ENCODE measurements around the gene FBXW7.

Gene FBXW7

DNA sequence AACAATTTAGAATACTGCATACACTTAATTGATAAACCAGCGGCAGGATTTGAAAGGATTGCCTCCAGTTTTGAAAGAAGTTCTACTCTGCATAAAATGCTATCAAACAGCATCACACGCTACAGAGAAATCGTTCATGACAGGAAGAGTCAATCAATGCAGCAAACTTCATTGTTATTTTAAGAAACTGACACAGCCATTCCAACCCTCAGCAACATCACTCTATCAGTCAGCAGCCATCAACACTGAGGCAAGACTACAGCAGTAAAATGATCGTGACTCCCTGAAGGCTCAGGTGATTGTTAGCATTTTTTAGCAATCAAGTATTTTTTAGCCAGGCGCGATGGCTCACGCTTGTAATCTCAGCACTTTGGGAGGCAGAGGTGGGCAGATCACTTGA is 98.3 kb downstream of the FBXW7 start:
- Histone ChIP-seq H3K18ac (ENCODE audit: low read length) (no peak overlapping the region), H3K4me3 (ENCODE audit: low read depth, low read length) (no peak overlapping the region), H3K4ac (ENCODE audit: low read depth, low read length) (no peak overlapping the region), H2BK12ac (ENCODE audit: low read length) (no peak overlapping the region), H4K12ac (ENCODE audit: low read depth, low read length) (no peak overlapping the region), H3K23ac (ENCODE audit: low read length) (no peak overlapping the region), H3K14ac (ENCODE audit: low read length) (no peak overlapping the region), H3K27ac (ENCODE audit: low read depth, low read length) (no peak overlapping the region), H2AK5ac (ENCODE audit: low read length) (no peak overlapping the region), H3K9me3 (ENCODE audit: insufficient read depth, low read depth, low read length) (no peaks in the 10 kb centered on the region), H3K79me2 (ENCODE audit: control insufficient read depth, insufficient read depth, low read length, poor library complexity) (no peaks in the 10 kb centered on the region), H2BK5ac (ENCODE audit: low read depth, low read length, poor library complexity) (no peak overlapping the region), H3K36me3 (ENCODE audit: control insufficient read depth in 1 of 2, insufficient read depth in 2 of 2, low read length in 2 of 2) (no peaks in the 10 kb centered on the region), H3K9ac (ENCODE audit: low read length) (no peak overlapping the region), H3K4me2 (ENCODE audit: low read length) (no peak overlapping the region), H3K27me3 (ENCODE audit: insufficient read depth, low read length) (no peaks in the 10 kb centered on the region), H2BK120ac (ENCODE audit: insufficient read depth, low read length, poor library complexity) (no peak overlapping the region), H4K91ac (ENCODE audit: low read depth, low read length) (no peak overlapping the region), H2AFZ (ENCODE audit: insufficient read depth, low read length, poor library complexity) (no peak overlapping the region), H3K4me1 (ENCODE audit: control insufficient read depth in 1 of 2, insufficient read depth in 2 of 2, low read length in 2 of 2) (no peaks in the 10 kb centered on the region), H3K79me1 (ENCODE audit: low read length) (no peaks in the 10 kb centered on the region), H4K8ac (ENCODE audit: low read depth, low read length) (no peak overlapping the region)
- WGBS (ENCODE audit: extremely low coverage, insufficient coverage, insufficient read length) = no CpG with 5 or more reads among the region's 7 CpGs
- peak in 1 of 2 donors; percentile 11 for DNase-seq

DNA sequence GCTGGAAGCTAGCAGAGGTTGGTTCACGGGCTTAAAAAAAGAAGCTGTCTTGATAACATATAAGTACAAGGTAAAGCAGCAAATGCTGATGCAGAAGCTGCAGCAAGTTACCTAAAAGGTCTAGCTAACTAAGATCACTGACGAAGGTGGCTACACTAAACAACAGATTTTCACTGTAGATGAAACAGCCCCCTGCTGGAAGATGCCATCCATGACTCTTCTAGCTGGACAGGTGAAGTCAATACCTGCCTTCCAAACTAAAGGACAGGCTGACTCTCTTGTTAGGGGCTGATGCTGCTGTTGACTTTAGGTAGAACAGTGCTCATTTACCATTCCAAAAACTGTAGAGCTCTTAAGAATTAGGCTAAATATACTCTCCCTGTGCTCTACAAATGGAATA is 99.5 kb downstream of the FBXW7 start:
- Histone ChIP-seq H3K4me3 (ENCODE audit: low read depth, low read length) (no peak overlapping the region), H4K8ac (ENCODE audit: low read depth, low read length) (no peak overlapping the region)

DNA sequence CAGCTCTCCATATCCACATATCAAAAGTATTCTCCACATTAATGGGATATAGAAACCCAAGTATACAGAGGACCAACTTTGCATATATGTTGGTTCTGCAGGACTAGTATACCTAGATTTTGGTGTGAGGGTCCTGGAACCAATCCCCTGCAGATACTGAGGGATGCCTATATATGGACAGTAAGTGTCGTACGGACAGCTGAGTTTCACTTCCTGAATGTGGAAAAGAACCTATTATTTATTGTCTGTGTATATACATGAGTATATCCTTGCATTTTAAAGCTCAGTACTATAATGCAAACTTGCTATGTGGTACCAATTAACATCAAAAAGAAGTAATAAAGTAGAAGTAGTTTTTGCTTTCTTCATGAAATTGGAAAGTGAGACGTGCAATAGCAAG is 101.9 kb downstream of the FBXW7 start:
- Histone ChIP-seq H3K18ac (ENCODE audit: low read length) (no peak overlapping the region), H3K4me3 (ENCODE audit: low read depth, low read length) (no peak overlapping the region), H3K23ac (ENCODE audit: low read length) (no peak overlapping the region), H4K12ac (ENCODE audit: low read depth, low read length) (no peak overlapping the region), H2BK5ac (ENCODE audit: low read depth, low read length, poor library complexity) (no peak overlapping the region), H3K79me2 (ENCODE audit: control insufficient read depth, insufficient read depth, low read length, poor library complexity) (no peaks in the 10 kb centered on the region), H2AK5ac (ENCODE audit: low read length) (no peak overlapping the region), H4K8ac (ENCODE audit: low read depth, low read length) (no peak overlapping the region), H3K4ac (ENCODE audit: low read depth, low read length) (no peak overlapping the region), H3K79me1 (ENCODE audit: low read length) (no peaks in the 10 kb centered on the region), H3K36me3 (ENCODE audit: control insufficient read depth in 1 of 2, insufficient read depth in 2 of 2, low read length in 2 of 2) (no peaks in the 10 kb centered on the region), H3K27ac (ENCODE audit: low read depth, low read length) (no peak overlapping the region), H4K91ac (ENCODE audit: low read depth, low read length) (no peak overlapping the region), H3K9ac (ENCODE audit: low read length) (no peak overlapping the region), H3K4me1 (ENCODE audit: control insufficient read depth in 1 of 2, insufficient read depth in 2 of 2, low read length in 2 of 2) (no peaks in the 10 kb centered on the region), H3K14ac (ENCODE audit: low read length) (no peak overlapping the region), H2BK120ac (ENCODE audit: insufficient read depth, low read length, poor library complexity) (no peak overlapping the region), H3K9me3 (ENCODE audit: insufficient read depth, low read depth, low read length) (no peaks in the 10 kb centered on the region), H3K27me3 (ENCODE audit: insufficient read depth, low read length) (no peaks in the 10 kb centered on the region), H2BK12ac (ENCODE audit: low read length) (no peak overlapping the region), H2AFZ (ENCODE audit: insufficient read depth, low read length, poor library complexity) (no peak overlapping the region), H3K4me2 (ENCODE audit: low read length) (no peak overlapping the region)
- DNase-seq = no peak
- no CpG with 5 or more reads among the region's 3 CpGs for WGBS (ENCODE audit: extremely low coverage, insufficient coverage, insufficient read length)

More for the DNA sequence above, 99.5 kb downstream of the FBXW7 start:
- H3K4ac ChIP-seq (ENCODE audit: low read depth, low read length) = no peak overlapping the region
- no peak overlapping the region for H4K91ac ChIP-seq (ENCODE audit: low read depth, low read length)
- H3K79me1 ChIP-seq (ENCODE audit: low read length) = no peaks in the 10 kb centered on the region
- no peaks in the 10 kb centered on the region for H3K27me3 ChIP-seq (ENCODE audit: insufficient read depth, low read length)
- no peaks in the 10 kb centered on the region for H3K4me1 ChIP-seq (ENCODE audit: control insufficient read depth in 1 of 2, insufficient read depth in 2 of 2, low read length in 2 of 2)
- H3K4me2 ChIP-seq (ENCODE audit: low read length) = no peak overlapping the region
- WGBS (ENCODE audit: extremely low coverage, insufficient coverage, insufficient read length) = no CpG with 5 or more reads among the region's 2 CpGs
- no peak overlapping the region for H3K27ac ChIP-seq (ENCODE audit: low read depth, low read length)
- no peaks in the 10 kb centered on the region for H3K36me3 ChIP-seq (ENCODE audit: control insufficient read depth in 1 of 2, insufficient read depth in 2 of 2, low read length in 2 of 2)
- H3K9ac ChIP-seq (ENCODE audit: low read length) = no peak overlapping the region
- no peak overlapping the region for H4K12ac ChIP-seq (ENCODE audit: low read depth, low read length)
- H2BK12ac ChIP-seq (ENCODE audit: low read length) = no peak overlapping the region
- H3K18ac ChIP-seq (ENCODE audit: low read length) = no peak overlapping the region
- no peaks in the 10 kb centered on the region for H3K9me3 ChIP-seq (ENCODE audit: insufficient read depth, low read depth, low read length)
- H3K14ac ChIP-seq (ENCODE audit: low read length) = no peak overlapping the region
- no peak overlapping the region for H3K23ac ChIP-seq (ENCODE audit: low read length)
- DNase-seq = peak; percentile 21 to 52
- no peak overlapping the region for H2BK120ac ChIP-seq (ENCODE audit: insufficient read depth, low read length, poor library complexity)
- no peak overlapping the region for H2AK5ac ChIP-seq (ENCODE audit: low read length)
- H2BK5ac ChIP-seq (ENCODE audit: low read depth, low read length, poor library complexity) = no peak overlapping the region
- H2AFZ ChIP-seq (ENCODE audit: insufficient read depth, low read length, poor library complexity) = no peak overlapping the region
- no peaks in the 10 kb centered on the region for H3K79me2 ChIP-seq (ENCODE audit: control insufficient read depth, insufficient read depth, low read length, poor library complexity)

DNA sequence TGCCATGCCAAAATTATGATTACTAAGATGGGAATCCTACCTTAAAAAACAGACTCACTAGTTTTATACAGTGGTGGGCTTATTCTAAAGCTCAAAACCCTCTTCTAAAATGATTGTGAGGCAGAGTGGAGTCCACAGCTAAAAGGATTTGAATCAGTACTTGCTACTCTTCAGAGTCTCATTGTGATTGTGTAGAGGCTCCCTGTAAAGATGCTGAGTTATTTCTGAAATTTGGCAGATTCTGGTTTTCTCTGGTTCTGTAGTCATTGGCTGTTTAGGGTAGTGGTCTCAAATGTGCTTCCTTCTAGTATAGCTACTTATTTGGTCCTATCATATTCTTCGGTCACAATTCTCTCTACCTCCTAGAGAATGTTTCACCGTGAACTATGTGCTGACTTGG is 104.1 kb downstream of the FBXW7 start:
- WGBS (ENCODE audit: extremely low coverage, insufficient coverage, insufficient read length) = no CpG with 5 or more reads among the region's 2 CpGs
- H2BK5ac ChIP-seq (ENCODE audit: low read depth, low read length, poor library complexity) = no peak overlapping the region
- H3K18ac ChIP-seq (ENCODE audit: low read length) = no peak overlapping the region
- H3K14ac ChIP-seq (ENCODE audit: low read length) = no peak overlapping the region
- H3K4me1 ChIP-seq (ENCODE audit: control insufficient read depth in 1 of 2, insufficient read depth in 2 of 2, low read length in 2 of 2) = no peaks in the 10 kb centered on the region
- no peak overlapping the region for H3K4me2 ChIP-seq (ENCODE audit: low read length)
- H3K9ac ChIP-seq (ENCODE audit: low read length) = no peak overlapping the region
- H2AK5ac ChIP-seq (ENCODE audit: low read length) = no peak overlapping the region
- no peak overlapping the region for H3K4me3 ChIP-seq (ENCODE audit: low read depth, low read length)
- no peaks in the 10 kb centered on the region for H3K79me2 ChIP-seq (ENCODE audit: control insufficient read depth, insufficient read depth, low read length, poor library complexity)
- no peak overlapping the region for H4K12ac ChIP-seq (ENCODE audit: low read depth, low read length)
- H3K27ac ChIP-seq (ENCODE audit: low read depth, low read length) = no peak overlapping the region
- no peak overlapping the region for H2AFZ ChIP-seq (ENCODE audit: insufficient read depth, low read length, poor library complexity)
- no peak overlapping the region for H3K4ac ChIP-seq (ENCODE audit: low read depth, low read length)
- H2BK12ac ChIP-seq (ENCODE audit: low read length) = no peak overlapping the region
- H3K79me1 ChIP-seq (ENCODE audit: low read length) = no peaks in the 10 kb centered on the region
- no peaks in the 10 kb centered on the region for H3K36me3 ChIP-seq (ENCODE audit: control insufficient read depth in 1 of 2, insufficient read depth in 2 of 2, low read length in 2 of 2)
- no peak overlapping the region for H4K91ac ChIP-seq (ENCODE audit: low read depth, low read length)
- H3K9me3 ChIP-seq (ENCODE audit: insufficient read depth, low read depth, low read length) = no peaks in the 10 kb centered on the region
- no peak overlapping the region for H2BK120ac ChIP-seq (ENCODE audit: insufficient read depth, low read length, poor library complexity)
- no peak for DNase-seq
- no peak overlapping the region for H3K23ac ChIP-seq (ENCODE audit: low read length)
- H4K8ac ChIP-seq (ENCODE audit: low read depth, low read length) = no peak overlapping the region
- H3K27me3 ChIP-seq (ENCODE audit: insufficient read depth, low read length) = no peaks in the 10 kb centered on the region
